Measurements from ENCODE around the gene NDUFA3. TPM values are rescaled to one million over a fixed set of nuclear protein-coding genes. Genes with fewer than 3 reads are reported as not detected.
A peak's percentile ranks its signal among the peaks of the same experiment; 100 is the strongest.

NDUFA3 gene
- total and polyA plus RNA-seq, 11 donors = 32.2 to 1,519 (median 299) TPM

GRCh38 chr19:54141356-54141755 is 38.7 kb downstream of the NDUFA3 start:
- no peak for ATAC-seq
- intact Hi-C loops (cut with DNase I) = no loop called here
- TF ChIP-seq CTCF (IDR thresholded peaks at IDR 0.05) = no peak
- TF ChIP-seq POLR2A (IDR thresholded peaks at IDR 0.05) = no peak
- H3K27ac ChIP-seq = no peak overlapping the region
- H3K36me3 ChIP-seq = peaks cover 4 to 59% (median 46%) of the 10 kb centered on the region in 9 donors
- no peaks in the 10 kb centered on the region for H3K9me3 ChIP-seq
- H3K4me3 ChIP-seq = no peak overlapping the region
- peaks cover 2 to 42% (median 29%) of the 10 kb centered on the region in 12 donors for H3K4me1 ChIP-seq
- no peak for DNase-seq
- WGBS, 4 donors = 88 to 95% (median 90%) methylated on average over 3 of the region's 3 CpGs
- no peaks in the 10 kb centered on the region for H3K27me3 ChIP-seq

DNA sequence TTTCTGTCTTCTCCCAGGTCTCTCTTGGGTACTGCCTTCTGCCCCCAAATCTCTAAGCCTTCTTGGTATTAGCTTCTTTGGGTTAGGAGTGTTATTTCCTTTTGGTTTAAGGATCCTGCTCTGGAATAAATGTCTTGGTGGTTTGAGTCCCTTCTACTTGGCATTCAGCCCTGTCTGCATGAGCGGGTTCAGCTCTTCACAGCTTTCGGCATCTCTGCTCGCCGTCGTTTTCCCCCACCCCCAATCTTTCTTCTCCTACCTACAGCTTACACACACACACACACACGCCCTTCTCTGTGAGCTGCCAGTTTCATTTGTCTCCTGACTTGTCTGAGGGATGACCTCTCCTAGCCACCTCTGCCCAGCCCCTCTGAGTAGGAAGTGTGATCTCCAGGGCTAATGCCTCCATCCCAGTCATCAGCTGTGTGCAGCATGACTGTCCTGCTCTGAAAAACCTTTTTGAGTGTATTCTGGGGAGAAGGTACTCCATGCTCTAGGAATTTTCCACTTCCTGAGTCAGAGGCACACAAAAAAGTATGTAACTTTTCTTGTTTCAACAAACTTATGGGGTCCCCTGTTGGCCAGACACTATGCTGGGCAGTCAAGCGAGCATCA is 39.6 kb downstream of the NDUFA3 start:
- Histone ChIP-seq H3K4me3 (no peak overlapping the region), H3K9me3 (no peaks in the 10 kb centered on the region), H3K4me1 (peaks cover 2 to 46% (median 26%) of the 10 kb centered on the region in 12 donors), H3K36me3 (peaks cover 7 to 68% (median 55%) of the 10 kb centered on the region in 9 donors), H3K27me3 (no peaks in the 10 kb centered on the region), H3K27ac (no peak overlapping the region)
- ATAC-seq (no peak), DNase-seq (no peak)
- TF ChIP-seq POLR2A (IDR thresholded peaks at IDR 0.05) (no peak), CTCF (IDR thresholded peaks at IDR 0.05) (no peak)
- intact Hi-C loops (cut with DNase I) = no loop called here
- WGBS, 4 donors = 81 to 86% (median 84%) methylated on average over 7 of the region's 7 CpGs

- Histone ChIP-seq H3K36me3 (peaks cover 7 to 91% (median 87%) of the 10 kb centered on the region in 9 donors), H3K9me3 (no peaks in the 10 kb centered on the region), H3K27me3 (no peaks in the 10 kb centered on the region), H3K27ac (no peak overlapping the region), H3K4me1 (peaks cover 0 to 29% (median 7%) of the 10 kb centered on the region in 12 donors), H3K4me3 (no peak overlapping the region)
- DNase-seq = no peak
- no peak for ATAC-seq
- 90 to 95% (median 93%) methylated on average over 18 to 28 of the region's 28 CpGs for WGBS, 4 donors
- TF ChIP-seq POLR2A (IDR thresholded peaks at IDR 0.05) (no peak), CTCF (IDR thresholded peaks at IDR 0.05) (no peak)
- intact Hi-C loops (cut with DNase I) = no loop called here
Observed at GRCh38 chr19:54145541-54146158, 43.0 kb downstream of the NDUFA3 start.

DNA sequence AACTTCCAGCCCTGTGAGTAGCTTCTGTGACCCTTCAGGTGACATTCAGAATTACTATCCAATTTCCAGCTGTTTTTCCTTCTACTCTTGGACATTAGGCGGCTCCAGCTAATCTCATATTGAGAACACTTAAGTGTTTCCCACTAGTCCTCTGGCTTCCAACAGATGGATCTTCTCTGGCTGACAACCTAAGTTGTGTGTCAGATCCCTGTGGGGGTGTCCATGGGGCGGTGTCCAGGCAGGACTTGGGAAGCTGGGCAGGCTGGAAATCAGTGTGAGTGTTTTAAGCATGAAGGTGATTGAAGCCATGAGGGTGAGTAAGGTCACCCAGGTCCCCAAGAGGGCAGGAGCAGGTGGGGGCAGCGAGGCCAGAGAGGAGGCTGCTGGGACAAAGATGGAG is 45.0 kb downstream of the NDUFA3 start:
- Histone ChIP-seq H3K36me3 (peaks cover 7 to 100% (median 100%) of the 10 kb centered on the region in 9 donors), H3K27me3 (no peaks in the 10 kb centered on the region)

More for the DNA sequence above, 45.0 kb downstream of the NDUFA3 start:
- TF ChIP-seq POLR2A (IDR thresholded peaks at IDR 0.05) = no peak
- TF ChIP-seq CTCF (IDR thresholded peaks at IDR 0.05) = peak in 1 of 12 donors; percentile 14
- Histone ChIP-seq H3K4me3 (no peak overlapping the region), H3K9me3 (no peaks in the 10 kb centered on the region), H3K4me1 (peaks cover 0 to 19% (median 0%) of the 10 kb centered on the region in 12 donors), H3K27ac (peak overlapping the region in 7 of 12 donors; percentile 12 to 42 (median 34))
- intact Hi-C loops (cut with DNase I) = no loop called here
- 62 to 84% (median 74%) methylated on average over 3 of the region's 3 CpGs for WGBS, 4 donors
- peak; percentile 34 to 80 (median 58) for ATAC-seq
- peak in 4 of 5 donors; percentile 59 to 81 (median 72) for DNase-seq

All from heart left ventricle (tissue), 16 donors.